Colonic mucosa (tissue), 4 donors: ENCODE measurements around the gene FOXJ1. TPM values are rescaled to one million over a fixed set of nuclear protein-coding genes. Genes with fewer than 3 reads are reported as not detected.
A peak's percentile ranks its signal among the peaks of the same experiment; 100 is the strongest.
"Not testable (repeated sequence)": the region's sequence is repeated elsewhere in the genome, so short reads cannot be mapped to it uniquely, and the experiment has no call there.

Experiments used
- DNase-seq: peaks from one replicate; pipeline ENCODE4 v3.0.0-alpha.2; 2020
- H3K27ac ChIP-seq: fragments of 200-600 bp; one replicate; pipeline ENCODE4 v1.8.0; 2021
- H3K27me3 ChIP-seq: fragments of 200-600 bp; one replicate; pipeline ENCODE4 v1.8.0; 2021
- H3K36me3 ChIP-seq: fragments of 200-600 bp; one replicate; pipeline ENCODE4 v1.8.0; 2021
- H3K4me1 ChIP-seq: fragments of 200-600 bp; one replicate; pipeline ENCODE4 v1.8.0; 2021; ENCODE audit warnings: mild to moderate bottlenecking
- H3K4me3 ChIP-seq: fragments of 200-600 bp; one replicate; pipeline ENCODE4 v1.8.0; 2021
- H3K9ac ChIP-seq, 2 donors: one replicate each; pipeline ENCODE4 v1.7.0; 2013; ENCODE audit warnings: control low read depth in 2 of 2, low read depth in 2 of 2, low read length in 2 of 2
- H3K9me3 ChIP-seq: fragments of 200-600 bp; one replicate; pipeline ENCODE4 v1.8.0; 2021
- CTCF ChIP-seq: fragments of 200-600 bp; IDR thresholded peaks from one replicate; pipeline ENCODE4 v1.8.0; 2022; ENCODE audit warnings: antibody characterized with exemption, mild to moderate bottlenecking
- intact Hi-C: fragments of 100-400 bp; cut with DNase I; formaldehyde crosslinking; loops from one replicate; pipeline ENCODE4 v1.14.1; 2022
- total RNA-seq, 2 donors: library from RNA; stranded (reverse); fragmentation: NEBNext Ultra II Directional in 1 of 2; extraction: Animal tissue kit (Norgen Biotek cat#: 25700) in 1 of 2; gene quantifications; one replicate each; pipeline ENCODE4 v1.2.1, GENCODE V29; 2021
- donor health status: healthy.
- donor health status: DM: no; HTN: no; CAD: no.
- donor health status: DM: no; HTN: no; CAD: no.

FOXJ1 gene
- total RNA-seq, result 1 to 10 TPM; 1.4 to 2.5 TPM

GRCh38 chr17:76141212-76142038 lies at the start of gene FOXJ1:
FOXJ1 (minus strand) TSS chr17:76141245; CDS start chr17:76140395, 850 bp downstream.
- H3K4me1 ChIP-seq, result peaks cover 15% of the 10 kb centered on the region
- DNase-seq, result peak; percentile 92
- H3K27ac ChIP-seq, result no peak within 1 kb of the TSS
- H3K9ac ChIP-seq, result peak within 1 kb of the TSS; percentile 26 to 66
- no peaks in the 10 kb centered on the region for H3K36me3 ChIP-seq
- intact Hi-C loops, result no loop called here
- peak within 1 kb of the TSS; percentile 49 for H3K4me3 ChIP-seq
- no peak for TF ChIP-seq CTCF
- H3K27me3 ChIP-seq, result peaks cover 27% of the 10 kb centered on the region
- H3K9me3 ChIP-seq, result no peaks in the 10 kb centered on the region

DNA sequence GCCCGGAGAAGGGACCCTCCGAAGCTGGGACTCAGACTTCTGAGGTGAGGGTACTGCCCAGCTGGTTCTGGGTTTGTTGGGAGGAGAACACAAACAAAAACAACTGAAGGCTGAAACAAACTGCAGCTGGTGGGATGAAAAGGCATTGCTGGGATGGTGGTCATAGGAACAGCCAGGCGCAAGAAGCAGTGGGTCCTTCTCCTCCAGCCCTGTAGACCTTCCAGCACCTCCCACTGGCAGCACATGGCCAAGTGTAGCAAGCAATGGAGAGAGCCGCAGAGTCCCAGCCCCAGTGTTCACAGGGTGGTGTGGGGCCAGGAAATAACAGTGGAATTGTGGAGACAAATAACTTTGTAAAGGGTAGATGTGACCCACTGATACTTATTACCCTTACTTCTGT lies 48.7 kb upstream of the FOXJ1 start:
- no peak overlapping the region for H3K9ac ChIP-seq

GRCh38 chr17:76189247-76189646 lies 48.2 kb upstream of the FOXJ1 start:
- H3K9ac ChIP-seq, result no peak overlapping the region
- no peak overlapping the region for H3K27ac ChIP-seq
- H3K9me3 ChIP-seq, result no peaks in the 10 kb centered on the region
- intact Hi-C loops, result loop anchor here (10.0 kb wide), 1 partner anchor 86 kb away; no protein-coding TSS in a partner anchor
- no peak for DNase-seq
- no peaks in the 10 kb centered on the region for H3K27me3 ChIP-seq
- no peak for TF ChIP-seq CTCF
- H3K4me3 ChIP-seq, result no peak overlapping the region
- no peaks in the 10 kb centered on the region for H3K4me1 ChIP-seq
- no peaks in the 10 kb centered on the region for H3K36me3 ChIP-seq

More for the DNA sequence above, 48.7 kb upstream of the FOXJ1 start:
- Histone ChIP-seq H3K27me3 (no peaks in the 10 kb centered on the region), H3K4me3 (no peak overlapping the region), H3K9me3 (no peaks in the 10 kb centered on the region), H3K4me1 (no peaks in the 10 kb centered on the region), H3K27ac (no peak overlapping the region), H3K36me3 (no peaks in the 10 kb centered on the region)
- no peak for TF ChIP-seq CTCF
- DNase-seq, result no peak
- intact Hi-C loops, result loop anchor here (10.0 kb wide), 1 partner anchor 85 kb away; no protein-coding TSS in a partner anchor

- no peak overlapping the region for H3K9ac ChIP-seq
- H3K4me1 ChIP-seq, result no peaks in the 10 kb centered on the region
- no peak overlapping the region for H3K4me3 ChIP-seq
- H3K36me3 ChIP-seq, result no peaks in the 10 kb centered on the region
- no peak for DNase-seq
- no peaks in the 10 kb centered on the region for H3K27me3 ChIP-seq
- no peak overlapping the region for H3K27ac ChIP-seq
- intact Hi-C loops, result loop anchor here (10.0 kb wide), 1 partner anchor 86 kb away; no protein-coding TSS in a partner anchor
- TF ChIP-seq CTCF, result no peak
- H3K9me3 ChIP-seq, result no peaks in the 10 kb centered on the region
These were observed 47.4 kb upstream of the FOXJ1 start for GRCh38 chr17:76188213-76189016.

- H3K4me1 ChIP-seq, H3K27ac ChIP-seq, H3K4me3 ChIP-seq, H3K36me3 ChIP-seq, H3K27me3 ChIP-seq, H3K9me3 ChIP-seq, DNase-seq, H3K9ac ChIP-seq: not testable (repeated sequence)
- intact Hi-C loops, result loop anchor here (10.0 kb wide), 1 partner anchor 88 kb away; no protein-coding TSS in a partner anchor
These were observed 45.7 kb upstream of the FOXJ1 start for GRCh38 chr17:76186774-76187173.
